Astrocyte (in vitro differentiated cells and primary cell): ENCODE results near the gene CTNNA2. TPM values are rescaled to one million over a fixed set of nuclear protein-coding genes. Genes with fewer than 3 reads are reported as not detected.

Source experiments
- DNase-seq: peaks from one replicate; pipeline ENCODE4 v3.0.0-alpha.2; 2010; ENCODE audit warnings: low read depth
- FAIRE-seq: peaks from 2 replicates; lab custom pipeline; 2011; peaks lifted over from hg19 to GRCh38; lab: Jason Lieb, UNC
- H2AFZ ChIP-seq: 2 replicates; pipeline ENCODE4 v1.6.0; 2012; ENCODE audit warnings: low read depth, low read length, inconsistent platforms
- H3K27ac ChIP-seq: 2 replicates; pipeline ENCODE4 v1.5.1; 2011; ENCODE audit warnings: low read depth, low read length, inconsistent platforms
- H3K27me3 ChIP-seq: 2 replicates; pipeline ENCODE4 v1.6.0; 2011; ENCODE audit warnings: low read length, inconsistent platforms; ENCODE audit not compliant: insufficient read depth
- H3K36me3 ChIP-seq: 2 replicates; pipeline ENCODE4 v1.5.1; 2011; ENCODE audit warnings: low read length, inconsistent platforms; ENCODE audit not compliant: insufficient read depth
- H3K4me1 ChIP-seq: 2 replicates; pipeline ENCODE4 v1.5.1; 2011; ENCODE audit warnings: low read length, inconsistent platforms; ENCODE audit not compliant: insufficient read depth
- H3K4me2 ChIP-seq: 2 replicates; pipeline ENCODE4 v1.6.0; 2012; ENCODE audit warnings: low read length, inconsistent platforms
- H3K4me3 ChIP-seq: 2 replicates; pipeline ENCODE4 v1.5.1; 2011; ENCODE audit warnings: low read depth, mild to moderate bottlenecking, low read length, inconsistent platforms; ENCODE audit not compliant: insufficient read depth
- H3K79me2 ChIP-seq: 2 replicates; pipeline ENCODE4 v1.6.0; 2012; ENCODE audit warnings: mild to moderate bottlenecking, low read length, inconsistent platforms; ENCODE audit not compliant: insufficient read depth
- H3K9ac ChIP-seq: 2 replicates; pipeline ENCODE4 v1.6.0; 2012; ENCODE audit warnings: mild to moderate bottlenecking, low read length, inconsistent platforms
- H3K9me3 ChIP-seq: 2 replicates; pipeline ENCODE4 v1.5.1; 2012; ENCODE audit warnings: low read depth, mild to moderate bottlenecking, low read length, inconsistent platforms; ENCODE audit not compliant: insufficient read depth
- H4K20me1 ChIP-seq: 2 replicates; pipeline ENCODE4 v1.6.0; 2012; ENCODE audit warnings: low read length, inconsistent platforms; ENCODE audit not compliant: insufficient read depth
- H3K27ac Mint-ChIP-seq: one replicate; pipeline ENCODE4 v1.8.0; 2021; ENCODE audit warnings: mild to moderate bottlenecking, mixed read lengths; ENCODE audit not compliant: unreplicated experiment
- H3K27me3 Mint-ChIP-seq: one replicate; pipeline ENCODE4 v1.8.0; 2021; ENCODE audit warnings: low read depth, mixed read lengths; ENCODE audit not compliant: unreplicated experiment
- H3K36me3 Mint-ChIP-seq: one replicate; pipeline ENCODE4 v1.8.0; 2021; ENCODE audit warnings: low read depth, mixed read lengths; ENCODE audit not compliant: unreplicated experiment
- H3K4me1 Mint-ChIP-seq: one replicate; pipeline ENCODE4 v1.8.0; 2021; ENCODE audit warnings: low read depth, mixed read lengths; ENCODE audit not compliant: unreplicated experiment
- H3K4me3 Mint-ChIP-seq: one replicate; pipeline ENCODE4 v1.8.0; 2021; ENCODE audit warnings: mild to moderate bottlenecking, moderate library complexity, mixed read lengths; ENCODE audit not compliant: unreplicated experiment
- H3K9me3 Mint-ChIP-seq: one replicate; pipeline ENCODE4 v1.8.0; 2021; ENCODE audit warnings: mild to moderate bottlenecking, mixed read lengths; ENCODE audit not compliant: unreplicated experiment
- EZH2 ChIP-seq: IDR thresholded peaks from 2 replicates; pipeline ENCODE4 v1.6.1; 2012; ENCODE audit warnings: mild to moderate bottlenecking, low read length, inconsistent platforms; ENCODE audit not compliant: insufficient read depth
- total RNA-seq: library from RNA; stranded (reverse); gene quantifications from 2 replicates; pipeline ENCODE4 v1.2.1, GENCODE V29; 2021
- TF ChIP-seq, protein P1 (sequence below): IDR thresholded peaks from 2 replicates; pipeline ENCODE4 v1.5.1; 2011; ENCODE audit warnings: low read depth, mild to moderate bottlenecking, inconsistent platforms, low read length, moderate library complexity; ENCODE audit not compliant: insufficient read depth

CTNNA2 gene
- total RNA-seq, 1 donor from 2014 or later, result 3.9 TPM

- peak; percentile 33 for DNase-seq
- Mint-ChIP-seq H3K27ac (no peak overlapping the region), H3K36me3 (no peaks in the 10 kb centered on the region), H3K27me3 (no peaks in the 10 kb centered on the region), H3K4me3 (no peak overlapping the region), H3K4me1 (no peaks in the 10 kb centered on the region), H3K9me3 (no peaks in the 10 kb centered on the region)
- H3K36me3 ChIP-seq, result no peaks in the 10 kb centered on the region
- no peak overlapping the region for H3K4me2 ChIP-seq
- H3K4me1 ChIP-seq, result no peaks in the 10 kb centered on the region
- FAIRE-seq, result no peak
- no peak overlapping the region for H3K9ac ChIP-seq
- TF ChIP-seq, protein P1, sequence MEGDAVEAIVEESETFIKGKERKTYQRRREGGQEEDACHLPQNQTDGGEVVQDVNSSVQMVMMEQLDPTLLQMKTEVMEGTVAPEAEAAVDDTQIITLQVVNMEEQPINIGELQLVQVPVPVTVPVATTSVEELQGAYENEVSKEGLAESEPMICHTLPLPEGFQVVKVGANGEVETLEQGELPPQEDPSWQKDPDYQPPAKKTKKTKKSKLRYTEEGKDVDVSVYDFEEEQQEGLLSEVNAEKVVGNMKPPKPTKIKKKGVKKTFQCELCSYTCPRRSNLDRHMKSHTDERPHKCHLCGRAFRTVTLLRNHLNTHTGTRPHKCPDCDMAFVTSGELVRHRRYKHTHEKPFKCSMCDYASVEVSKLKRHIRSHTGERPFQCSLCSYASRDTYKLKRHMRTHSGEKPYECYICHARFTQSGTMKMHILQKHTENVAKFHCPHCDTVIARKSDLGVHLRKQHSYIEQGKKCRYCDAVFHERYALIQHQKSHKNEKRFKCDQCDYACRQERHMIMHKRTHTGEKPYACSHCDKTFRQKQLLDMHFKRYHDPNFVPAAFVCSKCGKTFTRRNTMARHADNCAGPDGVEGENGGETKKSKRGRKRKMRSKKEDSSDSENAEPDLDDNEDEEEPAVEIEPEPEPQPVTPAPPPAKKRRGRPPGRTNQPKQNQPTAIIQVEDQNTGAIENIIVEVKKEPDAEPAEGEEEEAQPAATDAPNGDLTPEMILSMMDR, result peak; percentile 54
- TF ChIP-seq EZH2, result no peak
- no peak overlapping the region for H3K27ac ChIP-seq
- no peaks in the 10 kb centered on the region for H3K79me2 ChIP-seq
- H4K20me1 ChIP-seq, result no peaks in the 10 kb centered on the region
- no peak overlapping the region for H2AFZ ChIP-seq
- H3K27me3 ChIP-seq, result no peaks in the 10 kb centered on the region
- no peaks in the 10 kb centered on the region for H3K9me3 ChIP-seq
- H3K4me3 ChIP-seq, result no peak overlapping the region
These were observed 375.0 kb downstream of the CTNNA2 start for GRCh38 chr2:79887747-79888374.

DNA sequence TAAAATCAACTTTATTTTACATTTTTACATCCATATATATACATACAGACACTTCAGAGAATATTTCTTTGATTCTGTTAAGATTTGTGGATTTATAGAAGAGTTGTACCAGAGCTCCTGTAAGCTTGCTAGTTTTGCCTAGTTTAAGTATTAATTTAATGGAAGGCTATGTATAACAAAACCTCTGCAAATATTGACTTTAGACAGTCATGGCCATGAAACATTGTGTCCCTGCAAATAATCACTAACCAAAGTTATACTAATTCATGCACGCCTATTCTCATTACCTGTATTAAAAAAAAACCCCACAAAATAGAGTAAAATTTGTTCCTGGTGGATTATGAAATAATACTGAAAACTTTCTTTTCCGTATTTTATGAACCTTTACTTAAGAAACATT, 379.3 kb downstream of the CTNNA2 start:
- TF ChIP-seq EZH2, result no peak
- TF ChIP-seq, protein P1, result no peak
- Mint-ChIP-seq H3K9me3 (no peaks in the 10 kb centered on the region), H3K4me1 (no peaks in the 10 kb centered on the region), H3K27me3 (no peaks in the 10 kb centered on the region), H3K27ac (no peak overlapping the region), H3K36me3 (no peaks in the 10 kb centered on the region), H3K4me3 (no peak overlapping the region)
- Histone ChIP-seq H3K9ac (no peak overlapping the region), H3K9me3 (no peaks in the 10 kb centered on the region), H3K27me3 (no peaks in the 10 kb centered on the region), H3K4me3 (no peak overlapping the region), H3K27ac (no peak overlapping the region), H3K79me2 (no peaks in the 10 kb centered on the region), H2AFZ (no peak overlapping the region), H4K20me1 (no peaks in the 10 kb centered on the region), H3K4me2 (no peak overlapping the region), H3K4me1 (no peaks in the 10 kb centered on the region), H3K36me3 (no peaks in the 10 kb centered on the region)
- no peak for FAIRE-seq
- no peak for DNase-seq

DNA sequence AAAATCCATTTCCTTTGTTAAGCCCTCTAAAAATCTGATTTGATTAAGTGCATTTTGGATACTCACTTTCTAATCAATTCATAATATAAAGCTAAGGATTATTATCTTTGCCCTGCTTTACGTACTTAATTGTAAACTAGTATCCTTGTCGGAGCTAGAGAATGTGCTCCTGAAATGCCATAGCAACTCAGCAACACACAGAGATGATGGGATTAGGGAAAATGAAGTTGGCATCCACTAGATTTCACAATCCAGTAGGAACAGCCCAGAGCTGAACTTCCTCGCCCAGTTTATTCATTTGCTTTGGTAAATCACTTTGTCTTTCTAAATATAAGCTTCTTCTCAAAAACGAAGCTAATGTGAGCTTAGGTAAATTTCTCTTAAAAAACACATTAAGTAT, 386.3 kb downstream of the CTNNA2 start:
- Mint-ChIP-seq H3K4me3 (no peak overlapping the region), H3K27ac (no peak overlapping the region), H3K4me1 (peaks cover 7% of the 10 kb centered on the region), H3K27me3 (no peaks in the 10 kb centered on the region), H3K36me3 (no peaks in the 10 kb centered on the region), H3K9me3 (no peaks in the 10 kb centered on the region)
- H3K4me1 ChIP-seq, result no peaks in the 10 kb centered on the region
- no peak overlapping the region for H2AFZ ChIP-seq
- no peak overlapping the region for H3K4me2 ChIP-seq
- H3K4me3 ChIP-seq, result no peak overlapping the region
- no peaks in the 10 kb centered on the region for H3K27me3 ChIP-seq
- H3K79me2 ChIP-seq, result no peaks in the 10 kb centered on the region
- H3K9me3 ChIP-seq, result peaks cover 2% of the 10 kb centered on the region
- H3K36me3 ChIP-seq, result no peaks in the 10 kb centered on the region
- H3K27ac ChIP-seq, result no peak overlapping the region
- no peak for DNase-seq
- H4K20me1 ChIP-seq, result no peaks in the 10 kb centered on the region
- no peak for TF ChIP-seq EZH2
- TF ChIP-seq, protein P1, result no peak
- H3K9ac ChIP-seq, result no peak overlapping the region
- FAIRE-seq, result no peak
